ENCODE data around the gene IPO9. TPM values are rescaled to one million over a fixed set of nuclear protein-coding genes. Genes with fewer than 3 reads are reported as not detected.
A peak's percentile ranks its signal among the peaks of the same experiment; 100 is the strongest.
"Not testable (repeated sequence)": the region's sequence is repeated elsewhere in the genome, so short reads cannot be mapped to it uniquely, and the experiment has no call there.

The IPO9 gene
- polyA plus RNA-seq, 5 donors: 71.0 to 98.4 (median 92.2) TPM

DNA sequence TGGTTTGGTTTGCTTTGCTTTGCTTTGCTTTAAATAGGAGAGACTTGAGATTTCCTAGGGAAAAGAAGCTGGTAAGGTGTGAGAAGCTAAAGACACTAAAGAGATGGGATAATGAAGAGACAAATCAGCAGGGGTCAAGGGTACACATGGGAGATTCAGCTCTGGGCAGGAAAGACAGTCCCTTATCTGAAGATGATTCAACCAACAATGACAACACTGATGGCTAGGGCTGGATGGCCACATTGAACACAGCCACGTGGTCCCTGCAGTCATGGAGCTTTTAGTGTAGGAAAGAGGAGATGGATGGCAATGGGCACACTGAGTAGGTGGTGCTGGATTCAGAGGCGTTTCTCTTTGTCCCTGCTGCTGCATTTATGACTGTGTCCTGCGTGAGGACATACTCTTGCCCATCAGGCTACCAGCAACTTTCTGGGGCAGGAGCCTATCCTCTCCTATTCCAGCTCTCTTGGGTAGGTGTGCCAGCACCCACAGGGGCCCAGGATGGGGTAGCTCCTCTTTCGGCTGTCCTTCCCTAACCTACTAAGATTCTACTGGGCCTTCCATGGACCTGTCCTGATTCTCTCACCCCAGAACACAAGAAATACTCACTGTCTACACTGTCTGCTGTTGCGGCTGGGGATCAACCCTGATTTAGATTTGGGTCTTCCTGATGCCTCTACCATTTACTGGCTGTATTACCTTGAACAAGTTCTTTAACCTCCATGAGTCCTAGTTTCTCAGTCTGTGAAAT lies 58.3 kb downstream of the IPO9 start:
- no peak for DNase-seq

DNA sequence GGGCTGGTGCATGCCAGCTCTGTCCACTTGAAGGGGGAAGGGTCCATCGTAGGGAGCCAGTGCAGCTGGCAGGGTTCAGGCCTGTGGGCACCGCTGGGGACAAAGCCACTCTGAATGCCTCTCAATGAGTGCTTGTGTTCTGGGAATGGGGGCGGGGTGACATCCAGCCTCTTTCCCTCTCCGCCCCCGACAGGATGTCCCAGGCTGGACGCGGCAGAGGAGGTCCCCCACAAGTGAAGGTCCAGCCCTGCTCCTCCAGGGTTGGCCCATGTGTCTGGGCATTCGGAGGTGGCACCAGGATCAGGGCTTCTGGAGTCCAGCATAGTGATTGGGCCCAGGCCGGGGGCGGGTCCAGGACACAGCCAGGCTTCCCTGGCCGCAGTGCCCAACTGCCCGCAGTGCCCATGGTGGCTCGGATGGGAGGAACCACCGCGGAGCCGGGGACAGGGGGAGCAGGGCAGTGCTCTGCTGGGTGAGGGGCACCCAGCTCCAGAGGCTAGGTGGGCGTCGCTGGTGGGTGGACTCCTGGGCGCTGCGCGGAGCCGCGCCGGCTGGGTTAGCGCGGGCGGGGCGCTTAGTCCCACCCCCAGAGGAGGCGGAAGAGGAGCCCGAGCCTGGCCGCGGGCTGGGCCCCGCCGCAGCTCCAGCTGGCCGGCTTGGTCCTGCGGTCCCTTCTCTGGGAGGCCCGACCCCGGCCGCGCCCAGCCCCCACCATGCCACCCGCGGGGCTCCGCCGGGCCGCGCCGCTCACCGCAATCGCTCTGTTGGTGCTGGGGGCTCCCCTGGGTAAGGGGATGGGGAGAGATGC lies 59.5 kb downstream of the IPO9 start, which contains the start of gene SHISA4:
SHISA4 (plus strand) TSS at position 617 of the 808 bp plus-strand sequence; CDS start at position 714, 97 bp downstream.
- peak; percentile 53 to 57 for DNase-seq

DNA sequence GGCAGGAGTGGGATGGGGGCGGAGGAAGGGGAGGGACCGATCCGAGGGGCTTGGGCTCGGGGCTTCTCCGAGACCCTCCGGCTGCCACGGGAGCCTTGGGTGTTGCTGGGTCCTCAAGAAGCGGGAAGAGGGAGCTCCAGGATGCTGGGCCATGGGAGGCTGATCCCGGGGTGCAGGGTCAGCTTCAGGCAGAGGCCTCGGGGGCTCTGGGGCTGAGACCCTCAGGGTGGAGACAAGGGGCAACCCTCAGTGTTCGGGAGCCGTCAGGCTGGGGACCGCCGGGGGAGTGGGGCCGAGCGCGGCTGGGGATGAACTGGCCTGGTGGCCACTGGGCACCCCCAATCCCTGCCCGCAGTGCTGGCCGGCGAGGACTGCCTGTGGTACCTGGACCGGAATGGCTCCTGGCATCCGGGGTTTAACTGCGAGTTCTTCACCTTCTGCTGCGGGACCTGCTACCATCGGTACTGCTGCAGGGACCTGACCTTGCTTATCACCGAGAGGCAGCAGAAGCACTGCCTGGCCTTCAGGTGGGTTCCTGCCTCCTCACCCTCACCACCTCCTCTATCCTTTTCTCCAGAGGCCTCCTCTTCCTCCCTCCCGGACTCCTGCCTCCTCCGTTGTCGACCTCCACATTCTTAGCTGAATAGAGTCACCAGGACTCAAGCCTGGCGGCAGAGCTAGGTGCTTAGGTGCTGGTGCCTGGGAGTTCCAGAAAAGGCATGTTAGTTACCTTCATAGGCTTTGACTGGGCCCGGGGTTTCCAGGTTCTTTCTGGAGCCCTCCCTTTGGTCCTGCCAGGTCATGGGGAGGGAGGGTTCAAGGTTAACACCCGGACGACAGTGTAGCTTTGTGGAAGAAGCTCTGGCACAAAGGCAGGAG lies 60.4 kb downstream of the IPO9 start:
- DNase-seq: no peak

DNA sequence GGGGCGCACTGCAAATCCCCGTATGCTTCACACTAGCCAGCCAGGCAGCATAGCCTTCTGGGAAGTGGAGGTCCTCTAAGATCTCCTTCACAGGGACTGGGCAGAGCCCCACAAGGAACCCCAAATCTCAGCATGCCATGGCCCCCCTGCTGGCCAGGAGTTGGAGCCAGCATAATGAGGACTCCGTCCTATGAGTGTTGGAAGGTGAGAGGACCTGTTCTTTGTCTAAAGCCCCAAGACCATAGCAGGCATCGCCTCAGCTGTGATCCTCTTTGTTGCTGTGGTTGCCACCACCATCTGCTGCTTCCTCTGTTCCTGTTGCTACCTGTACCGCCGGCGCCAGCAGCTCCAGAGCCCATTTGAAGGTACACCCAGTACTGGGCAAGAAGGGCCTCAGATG lies 61.3 kb downstream of the IPO9 start:
- no peak for DNase-seq

DNA sequence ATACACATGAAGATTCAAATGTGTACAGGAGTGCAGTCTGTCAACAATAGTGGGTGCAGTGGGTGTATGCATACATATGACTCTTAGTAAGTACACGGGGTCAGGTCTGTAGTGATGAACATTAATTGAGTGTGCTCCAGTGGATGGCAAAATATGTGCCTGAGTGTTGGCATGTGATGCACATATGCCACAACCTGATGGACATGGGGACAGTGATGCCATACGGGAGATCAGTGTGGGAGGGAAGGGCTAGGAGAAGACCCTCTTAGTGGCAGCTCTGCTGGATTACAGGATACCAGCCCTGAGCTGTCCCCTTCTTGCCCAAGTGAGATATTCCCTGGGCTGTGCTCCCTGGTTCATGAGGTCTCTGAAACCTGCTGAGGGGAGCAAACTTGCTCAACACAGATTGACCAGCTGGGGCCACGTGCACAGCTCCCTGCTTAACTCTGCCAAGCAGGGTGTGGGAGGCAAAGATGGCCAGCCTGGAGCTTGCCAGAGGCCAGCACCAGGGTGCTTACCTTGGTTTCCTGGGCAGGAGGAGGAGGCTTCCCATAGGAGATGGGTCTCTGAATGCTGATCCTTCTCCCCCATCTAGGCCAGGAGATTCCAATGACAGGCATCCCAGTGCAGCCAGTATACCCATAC lies 62.0 kb downstream of the IPO9 start:
- DNase-seq: no peak

DNA sequence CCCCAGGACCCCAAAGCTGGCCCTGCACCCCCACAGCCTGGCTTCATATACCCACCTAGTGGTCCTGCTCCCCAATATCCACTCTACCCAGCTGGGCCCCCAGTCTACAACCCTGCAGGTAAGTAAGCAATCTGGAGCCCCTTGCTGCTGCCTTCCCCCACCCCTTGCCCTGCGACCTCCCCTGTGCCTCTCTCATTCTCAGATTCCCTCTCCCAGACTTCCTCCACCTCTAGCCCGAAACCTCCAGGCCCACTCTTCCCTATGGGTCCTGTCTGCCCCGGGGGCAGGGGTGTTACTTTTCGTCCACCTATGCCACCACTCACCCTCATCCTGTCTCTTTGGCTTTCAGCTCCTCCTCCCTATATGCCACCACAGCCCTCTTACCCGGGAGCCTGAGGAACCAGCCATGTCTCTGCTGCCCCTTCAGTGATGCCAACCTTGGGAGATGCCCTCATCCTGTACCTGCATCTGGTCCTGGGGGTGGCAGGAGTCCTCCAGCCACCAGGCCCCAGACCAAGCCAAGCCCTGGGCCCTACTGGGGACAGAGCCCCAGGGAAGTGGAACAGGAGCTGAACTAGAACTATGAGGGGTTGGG lies 62.6 kb downstream of the IPO9 start:
- no peak for DNase-seq

DNA sequence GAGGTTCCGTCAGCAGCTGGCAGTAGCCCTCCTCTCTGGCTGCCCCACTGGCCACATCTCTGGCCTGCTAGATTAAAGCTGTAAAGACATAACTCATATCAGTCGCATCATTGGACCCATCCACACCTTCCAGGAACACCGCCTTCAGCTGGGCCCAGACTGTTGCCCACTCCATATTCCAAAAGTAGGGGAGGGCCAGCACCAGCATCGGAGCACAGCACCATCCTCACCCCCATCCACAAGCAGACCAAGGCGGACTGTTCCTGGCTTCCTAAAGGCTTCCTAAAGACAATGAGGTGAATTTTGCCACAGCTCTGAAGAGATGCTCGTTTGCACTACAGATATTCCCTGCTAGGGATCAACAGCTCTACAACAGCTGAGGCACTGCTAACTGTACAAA lies 63.3 kb downstream of the IPO9 start:
- no peak for DNase-seq

DNA sequence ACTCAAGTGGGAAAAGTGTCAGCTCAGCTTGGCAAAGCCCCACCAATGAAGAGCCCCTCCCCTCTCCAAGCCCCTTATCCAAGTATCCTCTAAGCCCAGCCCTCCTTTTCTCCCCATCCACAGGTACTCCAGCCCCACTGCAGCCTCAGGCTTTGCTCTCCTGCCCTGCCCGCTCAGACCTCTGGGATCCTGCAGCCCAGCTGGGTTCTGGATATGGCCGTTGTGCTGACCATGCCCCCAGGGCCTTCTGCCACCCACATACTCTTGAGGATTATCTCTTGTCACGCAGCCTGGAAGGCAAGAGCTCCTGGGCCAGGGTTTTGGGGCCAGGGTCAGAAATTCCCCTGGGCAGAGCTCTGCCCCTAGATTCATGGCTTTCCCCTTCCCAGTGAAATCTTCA lies 64.5 kb downstream of the IPO9 start:
- no peak for DNase-seq

DNA sequence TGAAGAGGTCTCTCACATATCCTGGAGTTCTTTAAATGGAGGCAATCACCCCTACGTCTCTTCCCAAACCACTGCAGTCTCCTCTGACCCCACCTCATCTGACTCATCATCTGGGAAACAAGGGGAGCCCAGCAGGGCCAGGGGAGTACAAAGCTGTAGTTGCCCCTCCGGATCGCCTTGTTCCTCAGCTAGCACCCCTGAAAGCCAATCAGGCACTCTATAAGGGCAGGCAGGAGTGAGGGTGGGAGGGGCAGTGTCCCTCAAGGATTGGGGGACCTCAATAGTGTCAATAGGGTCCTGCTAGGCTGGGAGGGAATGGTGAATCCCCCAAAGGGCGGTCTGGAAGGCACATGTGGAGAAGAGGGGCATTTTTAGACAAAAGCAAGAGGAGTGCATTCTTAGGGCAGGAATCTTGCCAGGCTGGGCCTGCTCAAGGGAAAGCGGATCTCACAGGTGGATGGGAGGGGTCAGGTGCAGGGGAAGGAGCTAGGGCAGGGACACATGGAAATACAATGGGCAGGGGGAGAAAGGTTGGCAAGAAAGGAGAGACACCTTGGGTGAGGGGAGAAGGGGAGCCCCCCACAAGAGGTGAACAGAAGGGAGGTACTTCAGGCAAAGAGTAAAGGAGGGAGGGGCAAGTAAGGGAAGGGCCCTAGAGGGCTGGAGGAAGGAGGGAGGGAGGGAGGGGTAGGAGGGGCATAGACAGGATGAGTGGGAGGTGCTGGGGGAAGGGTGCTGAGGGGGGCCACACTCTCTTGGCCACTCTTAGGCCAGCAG lies 65.6 kb downstream of the IPO9 start:
- no peak for DNase-seq

DNA sequence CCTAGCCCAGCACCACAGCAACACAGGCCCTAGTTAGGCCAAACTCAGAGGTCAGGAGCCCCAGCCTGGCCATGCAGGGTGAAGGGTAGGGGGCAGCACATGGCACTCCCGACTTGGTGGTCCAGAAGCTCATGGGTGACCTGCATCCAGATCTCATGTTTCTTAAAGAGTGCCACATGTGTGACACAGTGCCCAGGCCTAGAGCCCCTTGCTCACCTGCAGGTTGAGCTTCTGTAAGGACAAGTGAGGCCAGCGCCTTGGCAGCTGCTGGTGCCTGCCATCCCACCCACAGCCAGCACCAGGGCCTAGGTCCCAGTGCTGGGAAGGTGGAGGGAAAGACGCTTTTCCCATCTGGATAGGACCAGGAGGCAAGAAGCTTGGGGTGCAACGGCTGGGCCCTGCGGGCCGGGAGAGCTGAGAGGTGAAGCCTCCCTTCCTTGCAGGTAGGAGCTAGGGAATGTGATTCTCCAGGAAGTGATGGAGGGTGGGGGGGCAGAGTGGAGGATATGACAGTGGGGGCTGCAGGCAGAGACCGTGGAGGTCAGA lies 66.2 kb downstream of the IPO9 start:
- DNase-seq: no peak

DNA sequence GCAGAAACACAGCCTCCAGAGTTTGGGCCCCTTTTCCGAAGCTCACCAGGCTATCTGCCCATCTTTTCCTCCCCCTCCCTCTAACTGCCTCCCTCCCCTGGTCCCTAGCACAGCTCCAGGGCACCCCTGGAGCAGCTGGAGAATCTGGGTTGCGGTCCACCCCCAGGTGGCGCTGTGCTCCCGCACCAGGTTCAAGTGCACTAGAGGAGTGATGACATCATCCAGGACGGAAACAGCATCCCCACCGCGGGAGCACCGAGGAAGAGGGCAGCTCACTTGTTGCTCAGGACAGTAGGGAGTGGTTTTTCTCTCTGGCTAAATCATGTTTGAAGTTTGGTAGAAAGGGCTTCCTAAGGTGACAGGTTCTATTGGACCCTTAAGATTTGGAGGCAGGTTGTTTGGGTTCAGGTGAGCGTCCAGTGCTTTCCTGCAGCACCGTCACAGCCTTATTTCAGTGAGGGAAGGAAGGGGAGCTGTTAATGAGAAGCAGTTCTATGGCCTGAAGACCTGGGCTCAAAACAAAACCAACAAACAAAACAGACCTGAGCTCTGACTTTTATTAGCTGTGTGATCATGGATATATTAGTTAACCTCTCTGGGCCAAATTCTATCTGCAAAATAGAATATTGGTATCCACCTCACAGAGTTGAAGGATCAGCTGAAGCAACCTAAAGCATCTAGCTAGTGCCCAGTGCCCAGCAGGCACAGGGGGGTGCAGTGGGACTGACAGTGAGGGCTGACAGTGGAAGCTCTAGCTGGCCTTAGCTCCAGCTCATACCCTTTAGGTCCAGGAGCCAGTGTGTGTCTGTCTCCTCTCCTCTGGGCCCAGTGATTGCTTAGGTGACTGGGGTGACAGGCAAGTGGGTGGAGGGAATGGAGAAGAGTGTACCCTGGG lies 67.2 kb downstream of the IPO9 start:
- DNase-seq: peak; percentile 69 to 78

DNA sequence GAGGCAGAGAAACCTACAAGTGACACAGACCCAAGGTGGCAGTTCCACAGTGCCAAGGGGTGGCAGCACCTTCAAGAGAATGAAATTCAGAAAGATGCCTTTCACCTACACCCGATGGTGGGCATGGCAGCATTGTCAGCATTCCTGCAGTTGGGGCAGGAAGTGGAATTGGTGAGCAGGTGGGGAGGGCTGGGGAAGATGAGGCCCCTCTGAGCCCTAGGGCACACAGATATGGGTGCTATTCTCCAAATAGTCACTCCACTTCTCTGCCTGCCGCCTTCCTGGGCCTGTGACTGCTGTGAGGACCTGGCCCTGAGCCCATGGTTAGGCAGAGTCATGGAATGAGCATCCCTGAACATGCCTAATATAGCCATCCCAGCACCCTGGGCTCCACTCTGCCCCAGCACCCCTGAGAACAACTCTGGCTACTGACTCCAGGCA lies 68.0 kb downstream of the IPO9 start:
- DNase-seq: no peak

DNA sequence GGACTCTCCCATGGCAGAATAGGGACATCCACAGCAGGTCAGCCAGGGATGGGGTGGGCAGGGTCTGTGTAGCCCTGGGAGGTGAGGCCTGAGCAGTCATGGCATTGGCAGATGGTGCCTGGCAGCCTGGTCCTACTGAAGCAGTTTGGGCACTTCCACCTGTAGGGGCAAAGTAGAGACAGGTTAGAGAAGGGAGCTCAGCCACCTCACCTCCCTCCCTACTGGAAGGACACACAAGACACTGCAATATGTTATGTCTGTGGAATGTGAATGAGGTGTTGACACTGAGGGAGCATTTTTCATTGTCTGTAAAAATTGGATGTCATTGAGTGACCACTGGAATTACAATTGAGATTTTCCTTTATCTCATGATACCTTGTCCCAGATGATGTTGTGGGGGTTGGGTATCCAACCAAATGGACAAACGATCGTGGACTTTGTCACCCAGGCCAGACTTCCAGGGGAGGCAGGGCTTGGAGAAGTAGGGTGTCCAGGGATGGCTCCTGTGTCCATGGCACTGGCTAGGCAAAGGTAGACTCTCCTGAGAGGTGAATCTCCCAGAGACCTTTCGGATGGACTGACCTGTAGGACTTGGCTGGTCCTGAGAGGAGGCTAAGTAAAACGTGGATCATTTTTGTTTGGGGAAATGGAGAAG lies 69.4 kb downstream of the IPO9 start:
- no peak for DNase-seq

DNA sequence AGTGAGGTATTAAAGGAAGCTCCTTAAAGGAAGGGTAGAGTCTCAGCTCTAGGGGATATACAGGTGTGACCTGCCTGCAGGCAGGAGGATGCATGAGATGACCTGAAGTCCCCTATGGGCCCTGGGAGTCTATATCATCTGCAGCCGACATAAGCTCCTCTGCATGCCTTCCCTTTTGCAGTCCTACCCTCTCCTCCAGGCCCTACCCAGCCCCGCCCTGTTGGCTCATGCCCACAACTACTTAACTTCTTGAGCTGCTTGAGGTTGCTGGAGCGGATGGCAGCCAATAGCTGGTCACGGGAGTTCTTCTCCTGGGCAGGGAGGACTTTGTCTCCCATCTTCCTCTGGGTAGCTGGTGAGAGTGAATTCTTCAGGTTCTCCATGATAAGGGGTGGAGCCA lies 70.0 kb downstream of the IPO9 start:
- DNase-seq: no peak

DNA sequence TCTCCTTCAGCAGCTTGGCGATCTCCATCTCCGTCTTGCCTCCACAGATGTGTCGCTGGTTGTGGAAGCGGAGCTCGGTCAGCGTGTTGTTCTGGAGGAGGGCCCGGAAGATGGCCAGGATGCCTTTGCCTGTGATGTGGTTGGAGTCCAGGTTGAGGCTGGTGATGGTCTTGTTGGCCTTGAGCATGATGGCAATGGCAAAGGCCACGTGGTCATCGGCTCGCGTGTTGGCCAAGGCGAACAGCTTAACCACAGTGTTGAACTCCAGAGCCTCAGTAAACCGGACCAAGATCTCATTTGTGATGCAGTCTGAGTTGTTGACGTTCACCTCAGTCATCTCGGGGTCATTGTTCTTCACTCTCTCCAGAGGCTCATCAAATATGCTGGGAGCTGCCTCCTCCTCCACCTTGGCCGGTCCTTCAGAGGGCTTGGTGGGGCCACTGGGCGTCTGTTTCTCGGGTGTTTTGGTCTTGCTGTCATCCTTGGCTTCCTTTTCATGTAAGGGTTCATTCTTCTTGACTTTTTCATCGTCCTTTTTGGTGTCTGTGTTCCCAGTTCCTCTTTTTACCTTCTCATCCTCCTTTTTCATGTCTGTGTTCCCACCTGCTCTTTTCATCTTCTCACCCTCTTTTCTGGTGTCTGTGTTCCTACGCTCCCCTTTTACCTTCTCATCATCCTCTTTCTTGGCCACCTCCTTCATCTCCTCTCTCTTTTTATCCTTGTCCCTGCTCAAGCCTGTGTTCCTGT lies 70.9 kb downstream of the IPO9 start:
- DNase-seq: no peak

DNA sequence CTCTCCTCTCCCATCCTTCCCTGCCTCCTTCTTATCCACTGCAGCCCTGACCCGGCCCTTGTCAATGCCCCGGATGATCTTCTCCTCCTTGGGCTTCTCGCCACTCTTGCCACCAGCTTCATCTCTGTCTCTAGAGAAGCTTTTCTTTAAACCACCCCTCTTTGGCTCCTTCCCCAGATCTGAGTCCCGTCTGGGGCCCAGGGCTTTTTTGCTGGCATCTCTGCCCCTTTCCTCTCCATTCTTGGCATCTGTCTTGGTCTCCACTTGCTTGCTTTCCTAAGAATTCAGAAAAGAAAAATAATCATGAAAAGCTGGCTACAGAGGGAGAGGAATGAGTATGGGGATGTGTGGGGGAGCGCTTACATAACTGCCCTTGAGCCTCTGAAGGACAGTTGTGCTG lies 71.5 kb downstream of the IPO9 start:
- no peak for DNase-seq

DNA sequence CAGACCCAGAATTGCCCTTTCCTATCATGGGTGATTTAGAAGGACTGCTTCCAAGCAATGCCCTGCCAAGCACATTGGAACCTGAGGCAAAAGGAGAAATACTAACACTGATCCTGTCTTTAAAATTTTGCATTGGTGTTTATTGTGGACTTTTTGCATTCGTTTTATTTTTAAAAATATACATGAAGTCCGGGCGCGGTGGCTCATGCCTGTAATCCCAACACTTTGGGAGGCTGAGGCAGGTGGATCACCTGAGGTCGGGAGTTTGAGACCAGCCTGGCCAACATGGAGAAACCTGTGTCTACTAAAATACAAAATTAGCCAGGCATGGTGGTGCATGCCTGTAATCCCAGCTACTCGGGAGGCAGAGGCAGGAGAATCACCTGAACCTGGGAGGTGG lies 72.1 kb downstream of the IPO9 start:
- not testable (repeated sequence) for DNase-seq

DNA sequence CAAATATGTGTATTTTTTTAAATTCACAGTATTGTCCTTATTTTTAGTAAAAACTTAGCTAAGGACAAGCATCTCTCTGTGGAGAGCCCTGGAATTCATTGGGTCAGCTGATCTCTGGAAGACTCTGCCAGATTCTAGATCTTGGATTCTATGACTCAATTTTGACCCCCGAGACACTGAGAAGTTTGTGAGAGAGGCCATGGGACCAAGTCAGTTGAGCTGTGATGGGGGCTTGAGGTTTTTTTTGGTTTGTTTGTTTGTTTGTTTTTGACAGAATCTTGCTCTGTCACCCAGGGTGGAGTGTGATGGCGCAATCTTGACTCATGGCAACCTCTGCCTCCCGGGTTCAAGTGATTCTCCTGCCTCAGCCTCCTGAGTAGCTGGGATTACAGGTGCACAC lies 73.2 kb downstream of the IPO9 start:
- no peak for DNase-seq
